Stomach (tissue), 4 donors: Measurements from ENCODE around the gene LY9.

Experiments
- EP300 ChIP-seq: sonication (generic); formaldehyde crosslinking; IDR thresholded peaks from one replicate; pipeline ENCODE4 v1.6.1; 2017; ENCODE audit warnings: antibody characterized with exemption
- POLR2A ChIP-seq, 4 donors: fragments of 450-650 bp; IDR thresholded peaks; one replicate each; pipeline ENCODE4 v1.6.1; 2016; ENCODE audit warnings: antibody characterized with exemption in 4 of 4, control low read depth in 2 of 4, mild to moderate bottlenecking in 1 of 4, moderate library complexity in 1 of 4
- POLR2AphosphoS5 ChIP-seq, 3 donors: sonication (generic); formaldehyde crosslinking; IDR thresholded peaks; one replicate each; pipeline ENCODE4 v1.6.1; 2016; ENCODE audit warnings: antibody characterized with exemption in 3 of 3
- TF ChIP-seq, protein P1 (sequence below), 7 experiments: fragments of 450-650 bp in 4 of 7; fragments of 200-600 bp in 3 of 7; sonication (generic) in 3 of 7; IDR thresholded peaks; one replicate each; pipeline ENCODE4 v1.5.1; 2016 to 2019; ENCODE audit warnings: antibody characterized with exemption in 7 of 7, control low read depth in 2 of 7, mild to moderate bottlenecking in 1 of 7

DNA sequence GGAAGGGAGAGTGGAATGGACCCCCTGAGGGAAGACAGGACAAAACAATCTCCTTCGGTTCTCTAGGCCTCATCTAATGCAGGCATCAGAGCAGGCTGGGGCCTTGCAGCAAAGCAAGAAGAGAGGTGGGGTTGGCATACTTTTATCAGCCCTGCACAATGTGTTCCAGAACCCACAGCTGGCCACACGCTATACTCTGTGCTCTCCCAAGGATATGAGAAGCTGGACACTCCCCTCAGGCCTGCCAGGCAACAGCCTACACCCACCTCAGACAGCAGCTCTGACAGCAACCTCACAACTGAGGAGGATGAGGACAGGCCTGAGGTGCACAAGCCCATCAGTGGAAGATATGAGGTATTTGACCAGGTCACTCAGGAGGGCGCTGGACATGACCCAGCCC, 27.3 kb downstream of the LY9 start:
- TF ChIP-seq POLR2AphosphoS5 (IDR thresholded peaks at IDR 0.05), result no peak
- TF ChIP-seq, protein P1, sequence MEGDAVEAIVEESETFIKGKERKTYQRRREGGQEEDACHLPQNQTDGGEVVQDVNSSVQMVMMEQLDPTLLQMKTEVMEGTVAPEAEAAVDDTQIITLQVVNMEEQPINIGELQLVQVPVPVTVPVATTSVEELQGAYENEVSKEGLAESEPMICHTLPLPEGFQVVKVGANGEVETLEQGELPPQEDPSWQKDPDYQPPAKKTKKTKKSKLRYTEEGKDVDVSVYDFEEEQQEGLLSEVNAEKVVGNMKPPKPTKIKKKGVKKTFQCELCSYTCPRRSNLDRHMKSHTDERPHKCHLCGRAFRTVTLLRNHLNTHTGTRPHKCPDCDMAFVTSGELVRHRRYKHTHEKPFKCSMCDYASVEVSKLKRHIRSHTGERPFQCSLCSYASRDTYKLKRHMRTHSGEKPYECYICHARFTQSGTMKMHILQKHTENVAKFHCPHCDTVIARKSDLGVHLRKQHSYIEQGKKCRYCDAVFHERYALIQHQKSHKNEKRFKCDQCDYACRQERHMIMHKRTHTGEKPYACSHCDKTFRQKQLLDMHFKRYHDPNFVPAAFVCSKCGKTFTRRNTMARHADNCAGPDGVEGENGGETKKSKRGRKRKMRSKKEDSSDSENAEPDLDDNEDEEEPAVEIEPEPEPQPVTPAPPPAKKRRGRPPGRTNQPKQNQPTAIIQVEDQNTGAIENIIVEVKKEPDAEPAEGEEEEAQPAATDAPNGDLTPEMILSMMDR (IDR thresholded peaks at IDR 0.05), result no peak
- no peak for TF ChIP-seq POLR2A (IDR thresholded peaks at IDR 0.05)
- no peak for TF ChIP-seq EP300
